Stimulated activated CD4-positive, alpha-beta T cell treated with anti-CD3 and anti-CD28 coated beads, Interleukin-2, amount 100 ng/mL, for 48 hours (primary cell): ENCODE data around the gene KMT2B.
"Not testable (repeated sequence)": the region's sequence is repeated elsewhere in the genome, so short reads cannot be mapped to it uniquely, and the experiment has no call there.

Experiments used
- DNase-seq, 2 donors: peaks; one replicate each; pipeline ENCODE4 v3.0.0-alpha.2; 2020

The KMT2B gene

GRCh38 chr19:35760711-35761349, 43.0 kb downstream of the KMT2B start:
- DNase-seq, result no peak

- no peak for DNase-seq
Measured at GRCh38 chr19:35764432-35765315, 46.9 kb downstream of the KMT2B start.

GRCh38 chr19:35766571-35767104, 48.8 kb downstream of the KMT2B start:
- no peak for DNase-seq

DNA sequence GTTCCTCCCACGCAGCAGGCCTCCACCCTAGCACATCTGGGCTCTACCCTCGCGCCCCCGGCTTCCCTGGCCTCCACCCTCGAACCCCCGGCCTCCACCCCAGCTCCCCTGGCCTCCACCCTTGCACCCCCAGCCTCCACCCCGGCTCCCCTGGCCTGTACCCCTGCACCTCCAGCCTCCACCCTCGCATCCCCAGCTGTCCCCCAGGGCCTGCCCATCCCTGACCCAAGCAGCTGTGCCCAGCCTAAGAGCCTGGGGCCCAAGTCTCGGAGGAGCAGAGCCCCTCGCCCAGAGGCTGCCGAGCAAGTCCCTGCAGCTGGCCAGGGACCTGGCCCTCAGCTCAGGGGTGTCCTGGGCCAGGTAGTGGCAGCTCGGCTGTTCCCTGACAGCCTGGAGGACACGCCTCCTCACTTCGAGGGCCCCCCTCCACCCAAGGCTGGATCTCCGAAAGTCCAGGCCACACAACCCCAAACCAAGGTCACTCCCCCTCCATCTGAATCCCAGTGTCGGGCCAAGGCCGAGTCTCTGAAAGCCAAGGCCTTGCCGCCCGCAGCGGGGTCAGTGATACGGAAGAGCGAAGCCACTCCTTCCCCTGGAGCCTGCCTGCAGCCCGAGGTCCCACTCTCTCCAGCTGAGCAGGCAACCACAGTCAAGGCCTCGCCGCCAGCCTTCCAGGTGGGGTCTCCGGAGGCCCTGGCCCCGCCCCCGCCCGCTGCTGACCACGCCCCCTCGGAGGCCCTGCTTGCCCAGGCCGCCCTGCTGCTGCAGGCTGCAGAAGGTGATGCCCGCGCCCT, 49.7 kb downstream of the KMT2B start:
- DNase-seq, result no peak

DNA sequence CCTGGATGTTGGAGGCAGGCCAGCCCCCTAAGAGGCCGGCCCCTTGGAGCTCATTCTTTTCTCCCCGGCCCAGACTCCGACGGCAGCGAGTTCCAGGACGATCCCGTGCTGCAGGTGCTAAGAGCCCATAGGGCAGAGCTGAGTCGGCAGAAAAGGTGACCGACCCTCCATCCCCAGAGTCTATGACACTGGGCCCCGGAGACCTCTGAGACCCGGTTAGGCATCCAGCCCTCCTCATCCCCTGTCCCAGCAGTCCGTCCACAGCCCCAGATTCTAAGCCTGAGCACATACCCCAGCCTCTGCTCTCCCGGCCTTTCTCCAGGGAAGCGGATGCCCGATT, 50.2 kb downstream of the KMT2B start:
- no peak for DNase-seq

- DNase-seq, result not testable (repeated sequence)
Measured at GRCh38 chr19:35772362-35772761, 54.6 kb downstream of the KMT2B start.

DNA sequence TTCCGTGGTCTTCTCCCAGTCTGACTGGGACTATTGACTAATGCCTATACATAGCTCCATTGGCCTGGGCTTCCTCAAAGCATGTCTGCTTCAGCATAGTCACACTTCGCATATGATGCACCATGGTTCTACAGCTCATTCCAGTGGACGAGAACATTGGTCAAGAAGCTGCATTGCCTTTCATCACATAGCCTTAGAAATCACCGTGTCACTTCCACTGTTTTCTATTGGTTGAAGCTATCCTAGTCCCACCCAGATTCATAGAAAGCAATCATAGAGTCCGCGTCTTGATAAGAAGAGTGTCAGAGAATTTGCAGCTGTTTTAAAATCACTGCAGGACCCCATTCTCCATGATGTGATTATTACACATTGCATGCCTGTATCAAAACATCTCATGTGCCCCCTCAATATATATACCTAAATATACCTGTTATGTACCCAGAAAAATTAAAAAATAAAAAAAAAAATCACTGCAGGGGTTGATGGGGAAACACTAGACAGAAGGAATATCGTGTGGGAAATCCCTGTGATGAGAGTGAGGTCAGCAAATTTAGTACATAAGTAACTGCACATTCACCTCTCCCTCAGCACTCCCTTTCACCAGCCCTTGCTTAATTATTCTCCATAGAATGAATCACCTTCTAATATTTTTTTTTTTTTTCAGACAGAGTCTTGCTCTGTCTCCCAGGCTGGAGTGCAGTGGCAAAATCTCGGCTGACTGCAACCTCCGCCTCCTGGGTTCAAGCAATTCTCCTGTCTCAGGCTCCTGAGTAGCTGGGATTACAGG, 55.4 kb downstream of the KMT2B start:
- no peak for DNase-seq

DNA sequence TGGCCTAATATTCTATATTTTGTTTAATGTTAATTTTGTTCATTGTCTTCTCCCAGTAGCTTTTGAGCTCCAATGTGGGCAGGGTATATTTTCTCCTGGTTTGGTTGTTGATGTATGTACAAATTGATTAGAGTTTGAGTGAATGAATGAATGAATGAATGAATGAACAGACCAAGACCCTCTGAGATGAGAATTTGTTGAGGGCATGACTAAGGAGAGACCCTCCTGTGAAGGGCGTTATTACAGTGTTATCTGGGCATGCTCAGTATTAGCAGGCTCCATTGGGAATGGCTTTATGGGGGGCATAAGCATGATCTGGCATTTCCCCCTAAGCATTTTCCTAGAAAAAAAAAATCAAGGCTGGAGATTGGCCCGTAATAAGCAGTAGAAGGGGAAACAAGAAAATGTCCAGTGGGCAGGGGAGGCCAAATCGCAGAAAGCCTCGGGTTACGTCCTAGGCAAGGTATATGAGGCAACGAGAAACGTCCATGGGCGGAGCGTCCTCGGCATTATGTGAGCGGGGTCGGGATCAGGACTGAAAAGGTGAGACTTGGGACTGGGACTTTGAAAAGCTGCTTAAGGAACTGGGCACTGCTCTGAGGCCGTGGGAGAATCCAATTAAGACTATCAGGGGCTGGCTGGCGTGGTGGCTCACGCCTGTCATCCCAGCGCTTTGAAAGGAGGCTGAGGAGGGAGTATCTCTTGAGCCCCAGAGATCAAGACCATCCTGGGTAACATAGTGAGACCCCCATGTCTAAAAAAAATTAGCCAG, 56.7 kb downstream of the KMT2B start:
- DNase-seq, result no peak

- DNase-seq, result no peak
Measured at GRCh38 chr19:35775046-35775297, 57.2 kb downstream of the KMT2B start.

- peak; percentile 99 to 100 for DNase-seq
Measured at GRCh38 chr19:35775298-35776101, 57.7 kb downstream of the KMT2B start, which contains the start of gene ARHGAP33. ARHGAP33 (plus strand) TSS chr19:35775564; CDS start chr19:35775659, 95 bp downstream.

- DNase-seq, result no peak
Measured at GRCh38 chr19:35776102-35776788, 58.4 kb downstream of the KMT2B start.

DNA sequence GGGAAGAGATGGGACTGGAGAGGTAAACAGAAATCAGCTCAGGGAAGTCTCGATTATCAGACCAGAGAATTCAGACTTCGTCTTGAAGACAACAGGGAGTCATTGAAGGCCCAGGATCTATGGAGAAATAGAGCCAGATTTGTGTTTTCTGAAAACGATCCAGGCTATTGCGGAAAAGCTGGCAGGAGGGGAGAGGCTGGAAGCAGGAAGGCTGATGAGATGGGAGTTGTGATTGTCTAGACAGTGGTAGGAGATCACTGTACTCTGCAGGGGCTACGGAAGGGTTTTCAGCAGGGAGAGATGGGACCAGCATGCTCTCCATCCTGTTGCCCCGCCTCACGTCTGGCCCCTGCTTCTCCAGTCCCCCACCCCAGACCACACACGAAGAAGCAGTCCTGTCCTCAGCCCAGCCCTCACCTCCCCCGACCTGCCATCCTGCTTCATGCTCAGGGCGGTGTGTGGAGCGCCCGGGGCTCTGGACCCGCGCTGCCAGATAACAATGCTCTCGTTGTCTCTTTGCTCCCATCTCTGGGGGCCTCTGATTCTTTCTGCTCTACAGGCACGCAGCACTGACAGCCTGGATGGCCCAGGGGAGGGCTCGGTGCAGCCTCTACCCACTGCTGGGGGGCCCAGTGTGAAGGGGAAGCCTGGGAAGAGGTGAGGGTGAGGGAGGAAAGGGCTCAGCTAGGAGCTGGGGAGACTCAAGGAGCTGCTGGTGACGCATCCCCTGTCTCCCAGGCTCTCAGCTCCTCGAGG, 59.5 kb downstream of the KMT2B start:
- no peak for DNase-seq

GRCh38 chr19:35777961-35778360, 60.2 kb downstream of the KMT2B start:
- no peak for DNase-seq

- DNase-seq, result no peak
Measured at GRCh38 chr19:35779033-35779432, 61.2 kb downstream of the KMT2B start.

GRCh38 chr19:35780058-35780457, 62.3 kb downstream of the KMT2B start:
- DNase-seq, result no peak

GRCh38 chr19:35780717-35781116, 62.9 kb downstream of the KMT2B start:
- no peak for DNase-seq

- DNase-seq, result no peak
Measured at GRCh38 chr19:35781650-35782049, 63.8 kb downstream of the KMT2B start.

- DNase-seq, result no peak
Measured at GRCh38 chr19:35782589-35782988, 64.8 kb downstream of the KMT2B start.
